Tibial nerve (tissue), 4 donors: ENCODE measurements around the gene NHEJ1.

Source experiments
- EP300 ChIP-seq, 2 donors: sonication (generic); formaldehyde crosslinking; IDR thresholded peaks; one replicate each; pipeline ENCODE4 v1.6.1; 2017; ENCODE audit warnings: antibody characterized with exemption in 2 of 2, mild to moderate bottlenecking in 1 of 2
- POLR2A ChIP-seq, 2 donors: fragments of 450-650 bp; IDR thresholded peaks; one replicate each; pipeline ENCODE4 v1.6.1; 2017; ENCODE audit warnings: antibody characterized with exemption in 2 of 2, mild to moderate bottlenecking in 2 of 2, moderate library complexity in 2 of 2
- TF ChIP-seq, protein P1 (sequence below), 5 experiments: fragments of 200-600 bp in 3 of 5; fragments of 450-650 bp in 2 of 5; sonication (generic) in 3 of 5; IDR thresholded peaks; one replicate each; pipeline ENCODE4 v1.5.1; 2016 to 2019; ENCODE audit warnings: antibody characterized with exemption in 5 of 5, mild to moderate bottlenecking in 3 of 5, moderate library complexity in 2 of 5

DNA sequence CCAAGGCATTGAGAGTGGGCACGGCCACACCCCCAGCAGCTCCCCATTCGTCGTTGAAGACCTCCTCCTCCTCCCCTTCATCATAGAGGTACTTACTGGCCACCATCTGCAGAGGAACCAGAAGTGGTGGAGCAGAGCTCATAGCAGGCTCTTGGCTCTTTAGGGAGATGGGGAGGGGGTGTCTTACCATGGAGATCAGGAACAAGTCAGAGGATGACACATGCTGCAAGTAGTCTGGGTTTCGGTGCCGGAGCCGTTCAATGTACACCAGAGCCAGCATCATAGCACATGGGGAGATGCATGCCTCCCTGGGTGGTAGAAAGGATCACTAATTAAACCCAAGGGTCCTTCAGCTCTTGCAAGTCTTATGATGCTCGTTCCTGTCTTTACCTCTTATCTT is 14.2 kb upstream of the NHEJ1 start:
- TF ChIP-seq, protein P1, sequence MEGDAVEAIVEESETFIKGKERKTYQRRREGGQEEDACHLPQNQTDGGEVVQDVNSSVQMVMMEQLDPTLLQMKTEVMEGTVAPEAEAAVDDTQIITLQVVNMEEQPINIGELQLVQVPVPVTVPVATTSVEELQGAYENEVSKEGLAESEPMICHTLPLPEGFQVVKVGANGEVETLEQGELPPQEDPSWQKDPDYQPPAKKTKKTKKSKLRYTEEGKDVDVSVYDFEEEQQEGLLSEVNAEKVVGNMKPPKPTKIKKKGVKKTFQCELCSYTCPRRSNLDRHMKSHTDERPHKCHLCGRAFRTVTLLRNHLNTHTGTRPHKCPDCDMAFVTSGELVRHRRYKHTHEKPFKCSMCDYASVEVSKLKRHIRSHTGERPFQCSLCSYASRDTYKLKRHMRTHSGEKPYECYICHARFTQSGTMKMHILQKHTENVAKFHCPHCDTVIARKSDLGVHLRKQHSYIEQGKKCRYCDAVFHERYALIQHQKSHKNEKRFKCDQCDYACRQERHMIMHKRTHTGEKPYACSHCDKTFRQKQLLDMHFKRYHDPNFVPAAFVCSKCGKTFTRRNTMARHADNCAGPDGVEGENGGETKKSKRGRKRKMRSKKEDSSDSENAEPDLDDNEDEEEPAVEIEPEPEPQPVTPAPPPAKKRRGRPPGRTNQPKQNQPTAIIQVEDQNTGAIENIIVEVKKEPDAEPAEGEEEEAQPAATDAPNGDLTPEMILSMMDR (IDR thresholded peaks at IDR 0.05), result no peak
- TF ChIP-seq POLR2A (IDR thresholded peaks at IDR 0.05) (no peak), EP300 (IDR thresholded peaks at IDR 0.05) (no peak)
